ENCODE results near the gene FNTB.

FNTB gene

GRCh38 chr14:64983439-64984310 is 3.0 kb upstream of the FNTB start:
- peak; percentile 51 for DNase-seq

- no peak for DNase-seq
Measured at GRCh38 chr14:64987438-64987767, 708 bp downstream of the FNTB start.

GRCh38 chr14:64990296-64990695 is 3.6 kb downstream of the FNTB start:
- DNase-seq = no peak

GRCh38 chr14:64990939-64991338 is 4.2 kb downstream of the FNTB start:
- no peak for DNase-seq

- DNase-seq = no peak
Measured at GRCh38 chr14:64992328-64992885, 5.7 kb downstream of the FNTB start.

- DNase-seq = no peak
Measured at GRCh38 chr14:64993266-64993930, 6.7 kb downstream of the FNTB start.

- DNase-seq = no peak
Measured at GRCh38 chr14:64994540-64994939, 7.8 kb downstream of the FNTB start.

- no peak for DNase-seq
Measured at GRCh38 chr14:64995291-64995690, 8.6 kb downstream of the FNTB start.

- DNase-seq = peak; percentile 16
Measured at GRCh38 chr14:64997108-64997794, 10.6 kb downstream of the FNTB start.

- DNase-seq = peak; percentile 17
Measured at GRCh38 chr14:64998455-64998931, 11.8 kb downstream of the FNTB start.

GRCh38 chr14:65000898-65001591 is 14.3 kb downstream of the FNTB start:
- peak; percentile 83 for DNase-seq

- DNase-seq = peak; percentile 37
Measured at GRCh38 chr14:65001723-65002122, 15.0 kb downstream of the FNTB start.

- DNase-seq = peak; percentile 67
Measured at GRCh38 chr14:65002586-65003210, 16.0 kb downstream of the FNTB start.

- no peak for DNase-seq
Measured at GRCh38 chr14:65003394-65003793, 16.7 kb downstream of the FNTB start.

- no peak for DNase-seq
Measured at GRCh38 chr14:65006261-65006721, 19.6 kb downstream of the FNTB start.

- DNase-seq = no peak
Measured at GRCh38 chr14:65007202-65007601, 20.5 kb downstream of the FNTB start.

GRCh38 chr14:65010211-65010931 is 23.7 kb downstream of the FNTB start:
- DNase-seq = no peak

- no peak for DNase-seq
Measured at GRCh38 chr14:65011538-65011937, 24.8 kb downstream of the FNTB start.

- no peak for DNase-seq
Measured at GRCh38 chr14:65012353-65012752, 25.7 kb downstream of the FNTB start.

- DNase-seq = no peak
Measured at GRCh38 chr14:65015391-65015790, 28.7 kb downstream of the FNTB start.

GRCh38 chr14:65016471-65016870 is 29.8 kb downstream of the FNTB start:
- no peak for DNase-seq
